SHP77 (cell line): Measurements from ENCODE around the gene AGO4.
"Not testable (repeated sequence)": the region's sequence is repeated elsewhere in the genome, so short reads cannot be mapped to it uniquely, and the experiment has no call there.

ENCODE experiments used
- DNase-seq, 2 experiments: peaks; one replicate each; lab custom pipeline; 2025; lab: John Stamatoyannopoulos, UW

AGO4 gene

DNA sequence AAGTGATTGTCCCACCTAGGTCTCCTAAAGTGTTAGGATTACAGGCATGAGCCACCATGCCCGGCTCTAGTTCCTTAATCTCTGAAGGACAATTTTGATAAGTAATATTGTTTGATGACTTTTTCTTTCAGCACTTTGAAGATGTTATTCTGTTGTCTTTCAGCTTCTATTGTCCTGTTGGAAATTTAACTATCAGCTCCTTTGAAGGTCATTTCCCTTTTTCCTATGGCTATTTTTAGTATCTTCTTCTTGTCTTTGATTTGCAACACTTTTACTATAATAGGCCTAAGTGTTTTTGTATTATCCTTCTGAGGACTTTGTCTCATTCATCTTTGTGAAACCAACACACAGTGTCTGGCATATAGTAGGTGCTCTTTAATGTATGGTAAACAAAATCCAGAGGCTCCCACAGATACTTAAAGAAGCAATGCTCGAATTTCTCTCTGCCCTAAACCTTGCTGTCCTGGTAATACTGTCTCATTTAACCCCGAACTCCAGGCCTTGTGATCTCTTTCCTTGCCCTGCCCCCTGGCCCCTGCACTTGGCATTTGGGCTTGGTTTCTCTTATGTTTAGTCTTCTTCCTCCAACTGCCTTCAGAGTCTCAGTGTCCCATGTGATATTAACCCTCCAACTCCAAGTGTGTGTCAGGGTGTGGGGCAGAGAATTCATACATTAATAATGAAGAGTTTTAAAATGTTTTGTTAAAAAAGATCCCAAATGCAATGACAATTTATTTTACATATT is 56.2 kb downstream of the AGO4 start:
- DNase-seq: no peak

DNA sequence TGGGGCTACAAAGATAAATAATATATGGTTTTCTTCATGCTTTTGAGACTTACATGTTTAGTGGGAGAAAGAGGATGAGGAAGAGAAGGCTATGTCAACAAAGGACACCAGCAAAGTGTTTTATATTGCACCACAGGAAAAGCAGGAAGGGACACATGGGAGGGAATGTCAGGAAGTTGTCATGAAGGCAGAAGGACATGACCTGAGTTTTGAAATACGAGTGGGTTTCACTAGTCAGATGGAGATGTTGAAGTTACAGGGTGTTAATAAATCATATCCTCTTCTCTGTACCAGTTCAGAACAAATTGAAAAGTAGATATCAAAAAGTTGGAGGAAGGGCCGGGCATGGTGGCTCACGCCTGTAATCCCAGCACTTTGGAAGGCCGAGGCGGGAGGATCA is 57.0 kb downstream of the AGO4 start:
- DNase-seq: no peak

DNA sequence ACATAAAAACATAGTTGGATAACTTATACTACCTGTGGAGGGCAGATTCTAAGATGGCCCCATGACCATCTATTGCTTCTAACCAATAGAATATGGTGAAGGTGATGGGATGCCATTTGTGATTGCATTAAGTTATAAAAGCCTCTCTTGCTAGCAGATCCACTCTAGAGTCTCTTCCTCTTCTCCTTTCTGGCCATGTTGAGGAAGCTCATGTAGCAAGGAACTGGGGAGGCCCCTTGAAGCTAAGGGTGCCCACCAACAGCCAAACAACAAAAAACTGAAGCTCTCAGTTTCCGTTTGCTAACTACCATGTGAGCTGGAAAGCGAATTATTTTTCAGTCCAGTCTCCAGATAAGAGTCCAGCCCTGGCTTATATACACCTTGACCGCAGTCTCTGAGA is 59.2 kb downstream of the AGO4 start:
- DNase-seq: no peak

DNA sequence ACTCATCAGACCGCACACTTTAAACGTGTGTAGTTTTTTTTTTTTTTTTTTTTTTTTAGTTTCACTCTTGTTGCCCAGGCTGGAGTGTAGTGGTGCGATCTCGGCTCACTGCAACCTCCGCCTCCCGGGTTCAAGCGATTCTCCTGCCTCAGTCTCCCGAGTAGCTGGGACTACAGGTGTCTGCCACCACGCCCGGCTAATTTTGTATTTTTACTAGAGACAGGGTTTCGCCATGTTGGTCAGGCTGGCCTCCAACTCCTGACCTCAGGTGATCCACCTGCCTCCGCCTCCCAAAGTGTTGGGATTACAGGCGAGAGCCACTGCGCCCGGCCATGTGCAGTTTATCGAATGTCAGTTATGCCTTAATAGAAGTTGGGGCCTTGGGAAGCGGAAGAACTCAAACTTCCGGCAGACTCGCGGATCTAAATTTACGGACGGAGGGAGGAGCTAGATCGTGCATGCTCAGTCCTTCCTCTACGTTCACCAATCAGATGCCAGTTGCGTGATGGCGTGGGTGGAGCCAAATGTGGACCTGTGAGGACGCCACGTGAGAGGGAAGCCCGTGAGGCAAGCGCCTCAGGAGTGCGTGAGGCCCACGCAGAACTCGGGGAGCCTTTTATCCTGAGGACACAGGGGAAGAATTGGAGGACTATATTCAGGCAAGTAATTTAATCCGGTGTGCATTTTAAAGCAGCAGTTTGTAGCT is 61.6 kb downstream of the AGO4 start:
- not testable (repeated sequence) for DNase-seq

DNA sequence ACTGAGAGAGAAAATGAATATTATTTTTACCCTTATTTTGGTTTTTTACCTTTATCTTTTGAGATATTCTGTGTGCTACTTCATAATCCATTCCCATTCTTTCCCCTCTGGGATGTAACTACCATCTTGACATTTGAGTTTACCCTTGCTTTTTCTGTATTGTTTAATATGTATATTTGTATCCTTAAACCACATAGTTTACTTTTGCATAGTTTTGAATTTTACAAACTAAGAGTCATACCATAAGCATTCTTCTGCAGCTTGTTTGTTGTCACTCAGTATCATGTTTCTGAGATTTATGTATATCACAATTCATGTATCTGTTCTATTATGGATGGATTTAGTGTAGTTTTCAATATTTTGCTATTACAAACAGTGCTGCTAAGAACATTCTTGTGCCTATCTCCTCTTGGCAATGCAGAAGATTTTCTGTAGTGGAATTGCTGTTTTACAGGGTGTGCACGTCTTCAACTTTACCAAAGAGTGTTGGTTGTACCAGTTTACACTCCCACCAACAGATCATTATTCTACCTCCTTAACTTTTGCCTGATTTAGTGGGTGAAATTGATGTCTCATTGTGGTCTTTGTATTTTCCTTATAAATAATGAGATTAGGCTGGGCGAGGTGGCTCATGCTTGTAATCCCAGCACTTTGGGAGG is 63.0 kb downstream of the AGO4 start:
- no peak for DNase-seq

DNA sequence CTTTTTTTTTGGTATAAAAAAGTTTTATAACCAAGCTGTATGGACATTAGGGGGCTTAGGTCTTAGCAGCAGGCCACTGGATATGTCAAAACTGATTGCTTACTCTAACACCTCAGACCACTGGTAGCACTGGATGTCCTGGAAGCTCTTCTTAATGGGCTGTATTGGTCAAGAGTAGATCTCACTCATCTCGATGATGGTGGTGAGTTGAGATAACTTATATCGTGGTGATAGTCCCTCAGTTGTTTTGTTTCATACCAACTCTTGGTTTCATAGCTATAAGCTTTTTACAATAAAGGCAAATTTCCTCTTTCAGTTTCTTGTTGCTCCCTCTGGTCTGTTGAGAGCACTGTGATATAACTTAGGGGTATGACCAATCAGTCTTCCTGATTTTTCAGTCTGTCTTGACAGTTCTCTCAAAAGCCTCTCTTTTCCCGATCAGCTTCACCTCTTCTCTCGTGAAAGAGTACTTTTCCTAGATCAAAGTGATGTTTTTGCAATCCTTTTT is 65.5 kb downstream of the AGO4 start:
- no peak for DNase-seq

DNA sequence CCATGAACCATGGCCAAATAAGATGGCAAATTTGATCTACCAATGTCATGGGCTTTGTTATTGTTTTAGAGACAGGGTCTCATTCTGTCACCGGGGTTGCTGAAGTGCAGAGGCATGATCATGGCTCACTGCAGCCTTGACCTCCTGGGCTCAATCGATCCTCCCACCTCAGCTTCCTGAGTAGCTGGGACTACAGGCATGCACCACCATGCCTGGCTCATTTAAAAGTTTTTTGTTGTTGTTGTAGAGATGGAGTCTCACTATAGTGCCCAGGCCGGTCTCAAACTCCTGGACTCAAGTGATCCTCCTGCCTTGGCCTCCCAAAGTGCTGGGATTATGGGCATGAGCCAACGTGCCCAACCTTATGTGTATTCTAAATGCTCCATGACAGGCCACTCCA is 66.3 kb downstream of the AGO4 start:
- DNase-seq: not testable (repeated sequence)

DNA sequence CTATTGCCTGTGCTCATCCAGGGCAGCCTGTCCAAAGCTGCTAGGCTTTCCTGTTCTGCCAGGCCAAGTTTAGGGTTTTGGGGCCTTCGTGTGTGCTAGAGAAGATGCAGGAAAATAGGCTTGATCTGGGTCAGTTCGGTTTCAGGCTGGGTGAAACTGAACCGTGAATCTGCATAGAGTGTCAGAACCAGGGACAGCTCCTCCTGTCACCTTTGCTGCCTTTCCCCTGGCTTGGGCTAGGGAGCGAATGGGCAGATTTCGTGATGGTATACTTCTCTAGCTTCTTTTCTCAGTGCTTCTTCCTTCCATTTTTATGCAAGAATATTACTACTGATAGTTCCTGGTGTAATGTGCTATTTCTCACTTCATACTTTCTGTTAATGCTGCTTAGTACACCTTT is 69.2 kb downstream of the AGO4 start:
- no peak for DNase-seq

DNA sequence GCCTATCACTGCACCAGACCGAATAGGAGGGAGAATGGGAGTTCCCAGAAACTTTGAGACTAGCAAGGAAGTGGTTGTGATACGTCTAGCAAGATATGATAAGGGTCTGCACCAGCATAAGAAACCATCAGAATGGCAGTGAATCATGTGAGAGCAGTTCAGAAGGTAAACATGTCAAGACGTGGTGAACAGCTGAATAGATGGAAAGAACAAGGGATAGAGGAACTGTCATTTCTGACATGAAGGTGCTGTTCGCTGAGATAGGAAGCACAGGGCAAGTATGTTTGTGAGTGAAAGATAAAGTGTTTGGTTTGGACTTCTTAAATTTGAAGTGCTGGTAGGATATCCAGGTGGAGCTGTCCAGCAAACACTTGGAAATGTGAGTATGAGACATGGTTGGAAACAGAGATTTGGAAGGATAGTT is 74.0 kb downstream of the AGO4 start:
- no peak for DNase-seq

DNA sequence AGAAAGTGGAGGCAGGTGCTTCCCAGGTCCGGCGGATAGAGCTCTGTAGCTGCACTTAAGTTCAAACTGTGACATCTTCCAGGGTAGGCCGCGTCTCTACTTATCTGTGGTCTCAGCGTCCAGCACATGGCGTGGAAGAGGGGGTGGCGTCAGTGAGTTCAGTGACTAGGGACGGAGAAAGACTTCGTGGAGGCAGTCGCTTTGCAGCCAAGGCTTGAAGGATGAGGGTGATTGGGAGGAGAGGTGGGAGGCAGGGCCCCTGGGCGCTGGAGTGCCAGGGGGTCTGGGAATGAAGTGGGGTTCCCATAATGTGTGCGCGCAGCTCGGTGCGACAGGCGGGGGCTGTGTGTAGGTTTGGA is 74.7 kb downstream of the AGO4 start:
- DNase-seq: no peak

DNA sequence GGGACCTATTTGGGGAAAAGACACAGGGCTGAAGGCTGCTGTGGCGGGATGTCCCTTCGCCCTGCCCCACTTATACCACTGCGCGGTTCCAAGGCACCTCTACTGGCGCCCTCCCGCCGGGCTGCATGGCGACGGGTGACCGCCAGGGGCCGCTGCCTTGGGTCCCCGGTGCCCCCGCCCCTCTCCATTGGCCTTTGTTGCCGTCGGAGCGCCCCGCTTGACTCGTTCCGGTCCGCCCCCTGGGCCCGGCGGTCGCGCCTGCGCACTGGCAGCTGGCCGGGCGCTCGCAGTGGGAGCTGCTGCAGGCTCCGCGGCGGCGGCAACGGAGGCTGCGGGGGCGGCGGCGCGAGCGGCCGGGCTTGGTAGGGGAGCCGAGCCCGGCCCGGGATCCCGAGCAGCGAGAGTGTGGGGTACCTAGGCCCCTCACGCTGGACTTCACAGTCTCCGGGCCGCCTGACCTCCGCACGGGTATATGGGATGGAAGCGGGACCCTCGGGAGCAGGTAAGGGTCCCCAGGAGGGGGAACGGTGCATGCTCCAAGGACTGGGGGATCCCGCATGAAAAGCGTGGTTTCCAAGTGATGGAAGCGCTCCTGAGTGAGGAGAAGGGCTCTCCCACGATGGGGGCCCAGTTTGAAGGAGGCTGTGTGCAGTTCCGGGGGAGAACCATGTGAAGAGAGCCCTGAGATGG is 75.3 kb downstream of the AGO4 start, which contains the start of gene AGO1:
TSS of gene AGO1 (plus strand) at position 265 of the 690 bp plus-strand sequence. CDS start at position 478, 213 bp downstream.
- peak; percentile 85 to 88 for DNase-seq

DNA sequence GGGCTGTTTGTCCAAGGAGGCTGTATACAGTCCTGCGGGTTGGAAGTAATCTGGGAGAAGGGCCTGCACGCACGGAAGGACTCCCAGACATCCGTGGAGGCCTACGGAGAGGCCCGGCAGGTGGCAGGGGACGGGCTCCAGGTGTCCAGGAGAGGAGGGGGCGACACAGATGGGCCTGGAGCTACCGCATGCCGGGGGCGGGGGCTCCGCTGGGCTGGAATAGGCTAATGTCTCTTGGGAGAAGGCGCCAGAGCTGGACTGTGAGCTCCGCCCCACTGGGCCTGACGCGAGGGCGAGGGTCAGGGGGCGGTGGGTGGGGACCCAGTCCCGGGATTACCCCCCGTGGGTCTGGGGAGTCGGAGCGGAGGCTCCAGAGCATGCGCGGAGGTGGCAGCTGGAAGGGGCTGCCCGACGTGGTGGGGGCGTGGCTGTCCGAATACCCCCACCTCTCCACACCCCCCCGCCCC is 75.9 kb downstream of the AGO4 start:
- peak; percentile 22 to 27 for DNase-seq

DNA sequence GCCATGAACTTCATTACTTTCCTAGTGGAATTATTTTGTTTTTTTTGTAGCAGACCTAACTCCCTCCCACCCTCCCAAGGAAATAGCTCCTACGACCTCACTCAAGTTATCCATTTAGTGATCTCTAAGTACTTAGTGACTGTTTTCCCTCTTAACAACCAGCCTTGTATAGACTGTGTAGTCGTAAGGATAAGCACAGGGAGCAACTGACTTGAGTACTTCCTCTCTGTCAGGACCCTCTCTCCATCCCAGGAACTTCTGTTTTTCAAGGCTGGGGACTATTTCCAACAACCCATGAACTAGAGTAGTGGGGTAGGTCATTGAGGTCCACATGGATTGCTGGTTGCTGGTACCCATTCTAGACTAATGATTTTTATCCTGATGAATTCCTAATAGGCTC is 77.1 kb downstream of the AGO4 start:
- DNase-seq: no peak

DNA sequence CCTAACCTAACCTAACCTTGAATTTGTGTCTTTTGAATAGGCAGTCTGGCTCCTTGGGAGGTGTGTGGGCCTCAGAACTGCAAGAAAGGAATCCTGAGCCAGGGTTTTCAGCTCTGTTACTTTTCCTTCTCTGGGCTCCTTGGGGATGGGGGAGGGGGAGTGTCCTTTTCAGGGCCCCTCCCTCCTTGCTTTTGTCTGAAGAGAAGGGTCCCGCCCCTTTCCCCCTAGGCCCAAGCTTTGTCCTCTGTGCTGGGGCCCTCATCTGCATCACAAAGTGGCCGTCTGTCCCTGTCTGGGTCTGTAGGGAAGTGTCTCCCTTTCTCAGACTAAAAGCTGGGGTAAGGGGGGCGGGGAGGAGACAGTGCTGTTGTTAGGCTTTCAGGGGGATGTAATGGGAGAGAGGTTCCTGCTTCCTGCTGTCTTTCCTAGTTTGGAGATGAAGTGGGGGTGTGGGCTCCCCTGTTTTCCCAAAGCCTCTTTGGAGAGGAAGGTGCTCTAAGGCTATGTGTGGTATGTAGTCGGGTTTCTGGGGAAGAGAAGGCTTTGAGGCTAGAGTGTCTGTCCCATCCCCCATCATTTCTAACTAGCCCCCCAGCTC is 78.2 kb downstream of the AGO4 start:
- no peak for DNase-seq

DNA sequence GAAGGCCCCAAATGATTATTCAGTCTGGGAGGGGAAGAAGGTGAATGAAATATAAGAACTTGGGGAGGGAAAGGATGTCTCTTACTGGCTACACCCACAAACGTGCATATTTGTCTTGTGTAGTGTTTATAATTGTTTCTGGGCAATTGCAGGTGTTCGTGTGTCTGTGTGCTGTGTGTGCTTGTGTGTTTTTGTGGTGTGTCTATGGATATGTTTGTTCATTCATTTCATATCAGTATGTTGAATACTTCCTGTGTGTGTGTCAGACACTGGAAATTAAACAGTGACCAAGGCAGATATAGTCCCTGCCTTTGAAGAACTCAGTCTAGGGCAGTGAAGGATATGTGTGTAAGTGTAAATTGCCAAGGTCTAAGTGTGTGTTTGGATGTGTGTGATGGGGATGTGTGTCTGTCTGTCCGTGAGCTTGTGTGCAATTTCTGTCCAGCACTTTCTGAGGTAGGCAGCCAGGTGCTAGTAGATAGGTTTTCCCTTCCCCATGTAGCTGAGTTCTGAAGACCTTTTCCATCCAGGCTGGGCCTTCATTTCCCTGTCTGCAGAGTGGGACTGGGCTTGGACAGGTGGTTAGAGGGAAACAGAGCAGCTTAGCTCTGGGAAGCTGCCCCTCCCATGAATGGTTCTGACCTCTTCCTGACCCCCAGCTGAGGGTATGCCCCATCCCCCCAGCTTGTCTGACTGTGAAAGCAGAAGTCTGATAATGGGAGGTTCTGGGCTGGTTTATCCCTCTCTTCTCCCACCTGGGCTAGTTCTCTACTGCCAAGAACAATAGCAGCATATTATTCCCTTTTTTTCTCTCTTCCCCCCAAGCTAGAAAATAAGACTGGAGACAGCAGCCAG is 79.0 kb downstream of the AGO4 start:
- DNase-seq: no peak

DNA sequence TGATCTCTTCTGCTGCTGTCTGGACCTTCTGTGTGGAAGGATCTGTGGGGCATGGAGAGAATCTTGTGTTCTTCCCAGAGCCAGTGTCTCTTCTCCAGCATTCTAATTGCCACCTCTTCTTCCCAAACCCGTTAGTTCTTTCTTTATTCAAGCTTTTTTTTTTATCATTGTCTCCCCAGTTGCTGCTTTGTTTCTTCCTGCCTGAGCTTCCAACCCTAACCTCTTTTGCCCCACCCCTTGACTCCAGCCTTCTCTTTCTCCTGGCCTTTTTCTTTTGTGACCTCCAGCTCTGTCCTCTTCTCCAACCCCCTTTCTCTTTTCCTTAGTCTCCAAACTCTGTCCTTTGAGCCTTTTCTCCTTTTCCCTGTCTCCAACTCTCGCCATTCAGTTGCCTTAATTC is 79.7 kb downstream of the AGO4 start:
- DNase-seq: no peak

DNA sequence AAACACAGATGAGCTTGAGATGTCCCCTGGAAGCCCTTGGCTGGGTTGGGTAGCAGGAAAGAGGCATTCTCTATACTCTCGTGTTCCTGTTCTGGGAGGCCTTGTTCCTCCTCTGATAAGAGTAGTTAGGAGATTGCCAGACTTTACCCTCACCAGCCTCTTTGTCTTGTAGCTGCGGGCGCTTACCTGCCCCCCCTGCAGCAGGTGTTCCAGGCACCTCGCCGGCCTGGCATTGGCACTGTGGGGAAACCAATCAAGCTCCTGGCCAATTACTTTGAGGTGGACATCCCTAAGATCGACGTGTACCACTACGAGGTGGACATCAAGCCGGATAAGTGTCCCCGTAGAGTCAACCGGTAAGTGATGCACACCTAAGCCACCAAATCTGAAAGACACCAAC is 80.4 kb downstream of the AGO4 start:
- no peak for DNase-seq

DNA sequence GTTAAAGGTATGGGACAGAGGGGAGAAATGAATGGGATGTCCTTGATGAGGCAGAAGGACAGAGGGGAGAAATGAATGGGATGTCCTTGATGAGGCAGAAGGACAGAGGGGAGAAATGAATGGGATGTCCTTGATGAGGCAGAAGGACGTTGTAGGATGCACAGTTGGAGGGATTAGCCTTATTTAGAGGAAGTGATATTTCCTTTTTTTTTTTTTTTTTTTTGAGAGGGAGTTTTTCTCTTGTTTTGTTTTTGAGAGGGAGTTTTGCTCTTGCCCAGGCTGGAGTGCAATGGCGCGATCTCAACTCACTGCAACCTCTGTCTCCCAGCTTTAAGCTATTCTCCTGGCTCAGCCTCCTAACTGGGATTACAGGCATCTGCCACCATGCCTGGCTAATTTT is 81.2 kb downstream of the AGO4 start:
- not testable (repeated sequence) for DNase-seq

DNA sequence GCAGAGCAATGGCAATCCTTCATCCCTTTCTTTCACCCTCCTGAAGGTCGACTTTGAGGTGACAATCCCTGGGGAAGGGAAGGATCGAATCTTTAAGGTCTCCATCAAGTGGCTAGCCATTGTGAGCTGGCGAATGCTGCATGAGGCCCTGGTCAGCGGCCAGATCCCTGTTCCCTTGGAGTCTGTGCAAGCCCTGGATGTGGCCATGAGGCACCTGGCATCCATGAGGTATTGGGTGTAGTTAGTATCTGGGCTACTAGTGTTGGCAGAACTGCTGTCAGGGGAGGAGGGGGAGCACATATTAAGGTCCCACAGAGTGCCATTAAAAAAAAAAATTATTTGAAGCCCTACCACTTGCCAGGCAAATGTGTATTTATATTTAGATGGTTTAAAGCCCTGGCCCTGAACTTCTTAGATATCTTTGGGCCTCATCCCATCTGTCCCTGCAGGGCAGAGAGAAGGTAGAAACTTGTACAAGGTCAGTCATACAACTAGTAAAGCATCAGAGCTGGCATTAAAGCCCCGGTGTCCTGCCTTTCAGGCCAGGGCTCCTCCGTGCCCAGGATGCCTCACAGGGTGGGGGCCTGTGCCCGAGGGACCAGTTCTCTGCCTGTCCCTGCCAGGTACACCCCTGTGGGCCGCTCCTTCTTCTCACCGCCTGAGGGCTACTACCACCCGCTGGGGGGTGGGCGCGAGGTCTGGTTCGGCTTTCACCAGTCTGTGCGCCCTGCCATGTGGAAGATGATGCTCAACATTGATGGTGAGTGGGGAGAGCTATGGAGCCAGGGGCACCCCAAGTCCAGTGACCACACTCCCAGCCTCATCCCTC is 85.4 kb downstream of the AGO4 start:
- DNase-seq: no peak

DNA sequence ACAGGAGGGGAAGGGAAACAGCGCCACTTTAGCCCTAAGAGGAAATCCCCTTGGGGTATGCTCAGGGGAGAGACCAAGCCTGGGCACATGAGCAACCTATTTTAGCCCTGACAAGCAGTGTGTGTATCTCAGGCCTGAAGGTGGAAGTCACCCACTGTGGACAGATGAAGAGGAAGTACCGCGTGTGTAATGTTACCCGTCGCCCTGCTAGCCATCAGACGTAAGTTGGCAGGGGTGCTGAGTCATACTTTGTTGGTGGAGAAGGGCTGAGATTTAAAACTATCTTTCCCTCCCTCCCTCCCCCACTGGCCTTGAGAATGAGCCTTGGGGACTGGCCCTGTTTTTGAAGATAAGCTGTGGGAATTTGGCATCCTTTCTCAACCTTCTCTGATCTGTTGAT is 86.4 kb downstream of the AGO4 start:
- DNase-seq: no peak
